ENCODE measurements around the gene SEMA3E. TPM values are rescaled to one million over a fixed set of nuclear protein-coding genes. Genes with fewer than 3 reads are reported as not detected.

The SEMA3E gene
- total RNA-seq, 1 experiment from 2014 or later, result 7.3 TPM

GRCh38 chr7:83608716-83609115, 40.2 kb downstream of the SEMA3E start:
- no TSS peak for BruUV-seq (replicated peaks)
- CTCF ChIA-PET, result no interaction called here
- Histone ChIP-seq H3K4me1 (ENCODE audit: control insufficient read depth, insufficient read depth, low read length) (no peaks in the 10 kb centered on the region), H3K27ac (ENCODE audit: low read length) (no peak overlapping the region), H3K36me3 (ENCODE audit: control insufficient read depth, insufficient read depth, low read length) (no peaks in the 10 kb centered on the region), H3K4me3 (ENCODE audit: low read depth in 2 of 2, low read length in 2 of 2) (no peak overlapping the region), H3K9me3 (ENCODE audit: control insufficient read depth, insufficient read depth, low read depth, low read length) (no peaks in the 10 kb centered on the region), H3K27me3 (ENCODE audit: control insufficient read depth, insufficient read depth, low read length) (no peaks in the 10 kb centered on the region)
- TF ChIP-seq REST (IDR thresholded peaks at IDR 0.05; ENCODE audit: insufficient read depth in 1 of 2, low read depth in 2 of 2, low read length in 1 of 2) (no peak), SIN3A (IDR thresholded peaks at IDR 0.05; ENCODE audit: borderline replicate concordance, insufficient read depth, low read depth, low read length) (no peak), CTCF (IDR thresholded peaks at IDR 0.05) (no peak), TCF7L2 (IDR thresholded peaks at IDR 0.05; ENCODE audit: low read depth, low read length) (no peak), POLR2AphosphoS5 (IDR thresholded peaks at IDR 0.05; ENCODE audit: low read depth, low read length) (no peak)
- DNase-seq (ENCODE audit: low read depth, low spot score) (no peak), ATAC-seq (no peak)
- POLR2A ChIA-PET, result no interaction called here
- in situ Hi-C loops (cut with HindIII; ENCODE audit: low pct_unique_long_range_greater_than_20kb, low sequenced_read_pairs) (no loop called here), intact Hi-C loops (cut with micrococcal nuclease; ENCODE audit: unreplicated experiment) (no loop called here)

GRCh38 chr7:83603649-83604048, 45.3 kb downstream of the SEMA3E start:
- POLR2A ChIA-PET, result no interaction called here
- ATAC-seq (no peak), DNase-seq (ENCODE audit: low read depth, low spot score) (no peak)
- no peak overlapping the region for H3K4me3 ChIP-seq (ENCODE audit: low read depth in 2 of 2, low read length in 2 of 2)
- CTCF ChIA-PET, result no interaction called here
- no TSS peak for BruUV-seq (replicated peaks)
- no peaks in the 10 kb centered on the region for H3K36me3 ChIP-seq (ENCODE audit: control insufficient read depth, insufficient read depth, low read length)
- TF ChIP-seq TCF7L2 (IDR thresholded peaks at IDR 0.05; ENCODE audit: low read depth, low read length), result no peak
- H3K27ac ChIP-seq (ENCODE audit: low read length), result no peak overlapping the region
- in situ Hi-C loops (cut with HindIII; ENCODE audit: low pct_unique_long_range_greater_than_20kb, low sequenced_read_pairs), result no loop called here
- H3K4me1 ChIP-seq (ENCODE audit: control insufficient read depth, insufficient read depth, low read length), result no peaks in the 10 kb centered on the region
- no peaks in the 10 kb centered on the region for H3K9me3 ChIP-seq (ENCODE audit: control insufficient read depth, insufficient read depth, low read depth, low read length)
- no peaks in the 10 kb centered on the region for H3K27me3 ChIP-seq (ENCODE audit: control insufficient read depth, insufficient read depth, low read length)
- intact Hi-C loops (cut with micrococcal nuclease; ENCODE audit: unreplicated experiment), result no loop called here

GRCh38 chr7:83599131-83599530, 49.8 kb downstream of the SEMA3E start:
- BruUV-seq (replicated peaks), result no TSS peak
- Histone ChIP-seq H3K27me3 (ENCODE audit: control insufficient read depth, insufficient read depth, low read length) (no peaks in the 10 kb centered on the region), H3K4me3 (ENCODE audit: low read depth in 2 of 2, low read length in 2 of 2) (no peak overlapping the region), H3K9me3 (ENCODE audit: control insufficient read depth, insufficient read depth, low read depth, low read length) (no peaks in the 10 kb centered on the region), H3K27ac (ENCODE audit: low read length) (no peak overlapping the region), H3K4me1 (ENCODE audit: control insufficient read depth, insufficient read depth, low read length) (no peaks in the 10 kb centered on the region), H3K36me3 (ENCODE audit: control insufficient read depth, insufficient read depth, low read length) (no peaks in the 10 kb centered on the region)
- in situ Hi-C loops (cut with HindIII; ENCODE audit: low pct_unique_long_range_greater_than_20kb, low sequenced_read_pairs) (no loop called here), intact Hi-C loops (cut with micrococcal nuclease; ENCODE audit: unreplicated experiment) (no loop called here)
- TF ChIP-seq SIN3A (IDR thresholded peaks at IDR 0.05; ENCODE audit: borderline replicate concordance, insufficient read depth, low read depth, low read length) (no peak), POLR2AphosphoS5 (IDR thresholded peaks at IDR 0.05; ENCODE audit: low read depth, low read length) (no peak), REST (IDR thresholded peaks at IDR 0.05; ENCODE audit: insufficient read depth in 1 of 2, low read depth in 2 of 2, low read length in 1 of 2) (no peak), TCF7L2 (IDR thresholded peaks at IDR 0.05; ENCODE audit: low read depth, low read length) (no peak), CTCF (IDR thresholded peaks at IDR 0.05) (no peak)
- ChIA-PET CTCF (no interaction called here), POLR2A (interaction anchor here (0.6 kb wide), 1 partner anchor 141 kb away, joined by 3 read pairs; no protein-coding TSS in a partner anchor)
- ATAC-seq, result no peak
- DNase-seq (ENCODE audit: low read depth, low spot score), result no peak

Data from Panc1 (cell line).